GM19395 (cell line): ENCODE data around the gene TMEM132D.

ENCODE experiments used
- ATAC-seq: cut with Tn5 transposase; IDR thresholded peaks from one replicate; pipeline ENCODE4 v1.9.1; 2021; ENCODE audit warnings: mild to moderate bottlenecking, moderate library complexity; ENCODE audit not compliant: unreplicated experiment

TMEM132D gene

GRCh38 chr12:129379076-129379804, 524.6 kb downstream of the TMEM132D start:
- no peak for ATAC-seq

DNA sequence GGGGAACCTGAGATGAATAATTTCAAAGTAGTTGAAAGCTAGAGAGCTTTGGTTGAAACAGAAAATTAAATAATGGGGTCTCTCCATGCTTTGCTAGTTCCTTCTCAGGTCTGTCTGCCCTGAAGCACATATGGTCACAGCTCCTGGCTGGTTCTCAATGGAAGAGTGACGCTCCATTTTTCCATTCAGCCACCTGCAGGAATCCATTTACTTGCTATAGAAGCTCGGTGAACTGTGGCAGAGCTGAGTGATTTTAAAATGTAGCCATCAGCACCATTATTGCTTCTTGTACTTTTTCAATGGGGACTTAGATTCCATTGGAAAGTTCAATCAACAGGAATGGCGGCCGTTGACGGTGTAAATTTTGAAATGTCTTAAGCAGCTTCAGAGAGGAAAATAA, 525.3 kb downstream of the TMEM132D start:
- ATAC-seq = no peak

GRCh38 chr12:129373746-129374145, 530.1 kb downstream of the TMEM132D start:
- no peak for ATAC-seq

- no peak for ATAC-seq
Observed at GRCh38 chr12:129372876-129373275, 530.9 kb downstream of the TMEM132D start.

DNA sequence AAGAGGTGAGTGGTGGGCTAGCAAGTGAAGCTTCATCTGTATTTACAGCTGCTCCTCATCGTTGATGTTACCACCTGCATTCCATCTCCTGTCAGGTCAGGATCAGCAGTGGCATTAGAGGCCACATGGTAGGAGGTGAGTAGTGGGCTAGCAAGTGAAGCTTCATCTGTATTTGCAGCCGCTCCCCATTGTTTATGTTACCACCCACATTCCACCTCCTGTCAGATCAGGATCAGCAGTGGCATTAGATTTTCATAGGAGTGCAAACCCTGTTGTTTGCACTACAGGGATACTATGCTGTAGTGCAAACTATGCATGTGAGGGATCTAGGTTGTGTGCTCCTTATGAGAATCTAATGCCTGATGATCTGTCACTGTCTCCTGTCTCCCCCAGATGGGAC, 531.5 kb downstream of the TMEM132D start:
- no peak for ATAC-seq

DNA sequence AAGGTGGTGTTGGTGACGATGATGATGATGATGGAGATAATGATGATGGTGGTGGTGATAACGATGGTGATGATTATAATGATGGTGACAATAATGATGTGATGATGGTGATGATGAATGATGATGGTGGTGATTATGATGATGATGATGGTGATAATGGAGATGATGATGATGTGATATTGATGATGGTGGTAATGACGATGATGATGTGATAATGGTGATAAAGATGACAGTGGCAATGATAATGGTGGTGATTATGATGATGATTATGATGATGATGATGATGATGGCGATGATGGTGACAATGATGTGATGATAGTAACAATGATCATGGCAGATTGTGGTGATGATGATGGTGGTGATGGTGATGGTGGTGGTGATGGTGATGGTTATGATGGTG, 532.6 kb downstream of the TMEM132D start:
- no peak for ATAC-seq

- ATAC-seq = no peak
Observed at GRCh38 chr12:129366656-129367055, 537.2 kb downstream of the TMEM132D start.

- no peak for ATAC-seq
Observed at GRCh38 chr12:129363041-129363440, 540.8 kb downstream of the TMEM132D start.

- no peak for ATAC-seq
Observed at GRCh38 chr12:129357233-129357632, 546.6 kb downstream of the TMEM132D start.

GRCh38 chr12:129351481-129351880, 552.3 kb downstream of the TMEM132D start:
- ATAC-seq = no peak

GRCh38 chr12:129339336-129339735, 564.5 kb downstream of the TMEM132D start:
- ATAC-seq = no peak

GRCh38 chr12:129337413-129337812, 566.4 kb downstream of the TMEM132D start:
- no peak for ATAC-seq

GRCh38 chr12:129335773-129336172, 568.1 kb downstream of the TMEM132D start:
- ATAC-seq = no peak

- no peak for ATAC-seq
Observed at GRCh38 chr12:129332286-129332685, 571.5 kb downstream of the TMEM132D start.

DNA sequence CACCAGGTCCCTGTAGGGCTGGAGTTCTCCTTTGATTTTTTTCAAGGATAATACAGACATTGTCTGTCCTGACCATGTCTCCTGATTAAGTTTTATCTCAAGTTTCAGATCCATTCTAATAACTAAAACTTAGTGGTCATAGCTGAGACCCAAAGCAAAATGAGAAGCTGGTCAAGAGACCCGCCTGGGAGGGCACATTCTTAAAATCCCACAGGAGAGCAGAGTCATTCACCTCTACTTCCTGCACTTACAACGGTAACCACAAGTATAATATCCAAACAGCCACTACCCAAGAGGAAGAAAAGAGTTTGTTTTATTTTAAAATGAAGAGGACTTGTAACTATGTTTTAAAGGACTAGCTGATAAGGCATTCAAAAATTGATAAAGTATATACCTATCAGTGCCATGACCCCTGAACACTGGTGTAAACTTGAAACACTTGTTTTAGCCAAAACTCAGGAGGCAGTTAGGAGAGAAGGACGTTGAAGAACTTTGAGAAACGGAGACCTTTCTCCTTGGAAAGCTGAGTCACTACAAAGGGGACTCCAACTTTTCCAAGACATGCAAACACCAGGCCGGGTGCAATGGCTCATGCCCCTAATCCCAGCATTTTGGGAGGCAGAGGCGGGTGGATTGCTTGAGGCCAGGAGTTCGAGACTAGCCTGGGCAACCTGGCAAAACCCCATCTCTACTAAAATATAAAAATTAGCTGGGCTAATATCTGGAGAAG, 572.3 kb downstream of the TMEM132D start:
- ATAC-seq = no peak

DNA sequence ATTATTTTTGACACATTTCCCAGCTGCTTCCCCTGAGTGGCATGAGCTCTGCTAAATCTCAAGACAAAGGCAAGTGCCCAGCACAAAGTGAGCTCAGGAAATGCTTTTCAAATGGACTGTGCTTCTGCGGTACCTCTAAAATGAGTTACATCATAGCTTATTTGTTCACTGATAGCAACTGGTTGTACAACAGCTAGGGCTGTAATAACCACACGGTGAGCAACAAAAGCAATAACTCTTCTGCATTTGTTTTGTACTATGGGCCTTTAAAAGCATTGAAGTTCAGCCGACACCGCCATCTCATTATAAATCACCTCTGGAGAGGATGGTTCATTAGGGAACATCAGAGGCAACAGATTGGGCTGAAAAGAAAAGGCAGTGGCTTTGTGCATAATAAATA, 575.6 kb downstream of the TMEM132D start:
- no peak for ATAC-seq

GRCh38 chr12:129325566-129325965, 578.3 kb downstream of the TMEM132D start:
- ATAC-seq = no peak

DNA sequence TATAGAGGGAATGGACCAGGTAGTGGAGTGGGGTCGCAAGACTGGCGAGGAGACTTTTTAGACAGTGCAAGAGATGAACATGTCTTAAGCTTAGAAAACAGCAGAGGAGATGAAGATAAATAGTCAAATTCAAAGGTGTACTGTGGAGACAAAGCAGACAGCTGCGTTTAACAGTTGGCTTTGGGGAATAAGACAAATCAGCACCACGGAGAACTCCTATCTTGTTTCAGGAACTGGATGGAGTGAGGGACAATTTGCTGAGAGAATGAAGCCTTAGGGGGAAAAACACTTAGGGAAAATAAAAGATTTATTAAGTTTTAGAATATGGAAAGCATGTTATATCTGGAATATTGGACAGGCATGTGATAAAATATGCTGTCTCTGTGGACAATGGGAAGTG, 591.8 kb downstream of the TMEM132D start:
- no peak for ATAC-seq

DNA sequence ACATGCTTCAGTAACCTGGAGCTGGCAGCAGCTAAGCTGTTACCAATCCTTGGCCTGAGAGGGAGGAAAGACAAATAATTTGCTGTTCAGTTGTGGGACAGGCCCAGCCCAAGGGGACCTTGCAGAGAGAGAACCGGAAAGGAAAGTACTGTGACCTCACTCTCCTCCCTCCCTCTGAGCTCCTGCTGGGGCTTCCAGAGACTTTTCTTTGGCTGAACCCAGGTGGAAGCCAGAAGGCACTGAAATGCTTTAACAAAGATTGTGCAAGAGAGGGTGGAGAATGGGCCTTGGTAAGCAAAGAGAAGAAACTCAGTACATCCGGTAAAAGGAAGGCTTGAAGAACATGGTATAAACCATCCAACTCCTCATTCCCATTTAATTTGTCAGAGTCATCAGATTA, 593.5 kb downstream of the TMEM132D start:
- no peak for ATAC-seq

GRCh38 chr12:129305851-129306250, 598.0 kb downstream of the TMEM132D start:
- ATAC-seq = no peak

GRCh38 chr12:129304529-129304928, 599.3 kb downstream of the TMEM132D start:
- ATAC-seq = no peak

- no peak for ATAC-seq
Observed at GRCh38 chr12:129300011-129300410, 603.8 kb downstream of the TMEM132D start.
